HepG2 (cell line): Measurements from ENCODE around the gene CIBAR2. TPM values are rescaled to one million over a fixed set of nuclear protein-coding genes. Genes with fewer than 3 reads are reported as not detected.
A peak's percentile ranks its signal among the peaks of the same experiment; 100 is the strongest.

Source experiments
- BCL3 ChIP-seq: sonication (generic); formaldehyde crosslinking; IDR thresholded peaks from 2 replicates; pipeline ENCODE4 v1.5.1; 2020; ENCODE audit warnings: mild to moderate bottlenecking, missing genetic modification reagents, moderate library complexity
- MED1 ChIP-seq: sonication (generic); formaldehyde crosslinking; IDR thresholded peaks from 2 replicates; pipeline ENCODE4 v1.4.0; 2020; ENCODE audit warnings: missing genetic modification reagents
- MTA1 ChIP-seq: sonication (generic); formaldehyde crosslinking; IDR thresholded peaks from 2 replicates; pipeline ENCODE4 v1.4.0; 2020; ENCODE audit warnings: missing genetic modification reagents, mild to moderate bottlenecking, borderline replicate concordance
- NFIB ChIP-seq: sonication (generic); formaldehyde crosslinking; IDR thresholded peaks from 2 replicates; pipeline ENCODE4 v1.9.0; 2021; ENCODE audit warnings: missing genetic modification reagents, mild to moderate bottlenecking, borderline replicate concordance
- NFIC ChIP-seq: IDR thresholded peaks from 2 replicates; pipeline ENCODE4 v1.6.1; 2012; ENCODE audit warnings: mild to moderate bottlenecking, low read length, inconsistent platforms
- POGZ ChIP-seq: sonication (generic); formaldehyde crosslinking; IDR thresholded peaks from 2 replicates; pipeline ENCODE4 v1.4.0; 2020; ENCODE audit warnings: mild to moderate bottlenecking, missing genetic modification reagents
- RORA ChIP-seq: sonication (generic); formaldehyde crosslinking; IDR thresholded peaks from 2 replicates; pipeline ENCODE4 v1.5.0; 2020; ENCODE audit warnings: mild to moderate bottlenecking, missing genetic modification reagents, moderate library complexity
- SATB2 ChIP-seq: sonication (generic); formaldehyde crosslinking; IDR thresholded peaks from 2 replicates; pipeline ENCODE4 v1.5.0; 2020; ENCODE audit warnings: missing genetic modification reagents
- SP2 ChIP-seq: sonication (generic); formaldehyde crosslinking; IDR thresholded peaks from 2 replicates; pipeline ENCODE4 v1.5.1; 2020; ENCODE audit warnings: mild to moderate bottlenecking, missing genetic modification reagents
- TARDBP ChIP-seq: sonication (generic); formaldehyde crosslinking; IDR thresholded peaks from 2 replicates; pipeline ENCODE4 v1.8.0; 2022; ENCODE audit warnings: mild to moderate bottlenecking, missing genetic modification reagents
- ZNF225 ChIP-seq: sonication (generic); formaldehyde crosslinking; IDR thresholded peaks from 2 replicates; pipeline ENCODE4 v1.4.0; 2020; ENCODE audit warnings: mild to moderate bottlenecking, missing genetic modification reagents
- ZNF335 ChIP-seq: sonication (generic); formaldehyde crosslinking; IDR thresholded peaks from 2 replicates; pipeline ENCODE4 v1.4.0; 2020; ENCODE audit warnings: missing genetic modification reagents
- ZNF503 ChIP-seq: sonication (generic); formaldehyde crosslinking; IDR thresholded peaks from 2 replicates; pipeline ENCODE4 v1.4.0; 2020; ENCODE audit warnings: missing genetic modification reagents
- ZNF562 ChIP-seq: sonication (generic); formaldehyde crosslinking; IDR thresholded peaks from 2 replicates; pipeline ENCODE4 v1.8.0; 2022; ENCODE audit warnings: missing genetic modification reagents, borderline replicate concordance
- ZNF768 ChIP-seq: sonication (generic); formaldehyde crosslinking; IDR thresholded peaks from 2 replicates; pipeline ENCODE4 v1.4.0; 2020; ENCODE audit warnings: missing genetic modification reagents
- ZNF784 ChIP-seq: sonication (generic); formaldehyde crosslinking; IDR thresholded peaks from 2 replicates; pipeline ENCODE4 v1.5.1; 2020; ENCODE audit warnings: missing genetic modification reagents, mild to moderate bottlenecking, borderline replicate concordance
- ZNF839 ChIP-seq: sonication (generic); formaldehyde crosslinking; IDR thresholded peaks from 2 replicates; pipeline ENCODE4 v1.4.0; 2020; ENCODE audit warnings: missing genetic modification reagents, mild to moderate bottlenecking, borderline replicate concordance
- ZUFSP ChIP-seq: sonication (generic); formaldehyde crosslinking; IDR thresholded peaks from 2 replicates; pipeline ENCODE4 v1.9.0; 2021; ENCODE audit warnings: missing genetic modification reagents, mild to moderate bottlenecking, borderline replicate concordance
- polyA plus RNA-seq, 8 experiments: library from polyadenylated mRNA; depleted of rRNA in 3 of 8; stranded (reverse) in 7 of 8; unstranded in 1 of 8; fragments of >200 nt; fragmentation: Illumina TruSeq in 4 of 8; extraction: Trizol in 4 of 8; gene quantifications; 2 replicates each; pipeline versions ENCODE4 v1.2.1 to v1.2.3, GENCODE V29; 2011 to 2016; ENCODE audit warnings: low read depth in 4 of 8, missing spikeins in 1 of 8, mixed read lengths in 1 of 8; ENCODE audit not compliant: insufficient read depth in 1 of 8
- total RNA-seq, 5 experiments: library from RNA; depleted of rRNA; stranded (reverse); fragments of >200 nt; fragmentation: Illumina TruSeq; extraction: Trizol; gene quantifications; 2 replicates each; pipeline ENCODE4 v1.2.3, GENCODE V29; 2016; ENCODE audit warnings: low read depth in 1 of 5

CIBAR2 gene
- total and polyA plus RNA-seq, 2 of the 13 experiments (the other 11 are each of a cell fraction or from before 2014, with no cell fraction given), result not detected

- TF ChIP-seq MTA1 (CRISPR knock-in tag) (peak; percentile 90), ZNF784 (CRISPR knock-in tag) (no peak), ZNF562 (CRISPR knock-in tag) (no peak), RORA (no peak), SP2 (CRISPR knock-in tag) (no peak), ZNF839 (CRISPR knock-in tag) (peak; percentile 44; the same call in 1 of the 2 replicates), ZNF335 (CRISPR knock-in tag) (peak; percentile 62; the same call in 1 of the 2 replicates), NFIB (CRISPR knock-in tag) (no peak), BCL3 (CRISPR knock-in tag) (no peak; the same call in none of the 2 replicates), TARDBP (CRISPR knock-in tag) (peak; percentile 13; the same call in 1 of the 2 replicates), ZNF768 (peak; percentile 82; the same call in 1 of the 2 replicates), SATB2 (CRISPR knock-in tag) (0 out of 2 replicates have a peak, but pooled peaks have one; percentile 83), ZUFSP (CRISPR knock-in tag) (no peak), NFIC (no peak), ZNF225 (CRISPR knock-in tag) (0 out of 2 replicates have a peak, but pooled peaks have one; percentile 33), MED1 (CRISPR knock-in tag) (peak; percentile 71; the same call in 1 of the 2 replicates), ZNF503 (CRISPR knock-in tag) (peak; percentile 73), POGZ (CRISPR knock-in tag) (no peak; the same call in none of the 2 replicates)
These were observed 25.2 kb upstream of the CIBAR2 start (continued) for GRCh38 chr16:85137323-85138072.
